Activated T-cell treated with anti-CD3 and anti-CD28 coated beads for 1 hour (primary cell): Measurements from ENCODE around the gene TLCD3A.
"Not testable (repeated sequence)": the region's sequence is repeated elsewhere in the genome, so short reads cannot be mapped to it uniquely, and the experiment has no call there.

ENCODE experiments used
- DNase-seq: peaks from one replicate; pipeline ENCODE4 v3.0.0-alpha.2; 2020; ENCODE audit warnings: low read depth

TLCD3A gene

DNA sequence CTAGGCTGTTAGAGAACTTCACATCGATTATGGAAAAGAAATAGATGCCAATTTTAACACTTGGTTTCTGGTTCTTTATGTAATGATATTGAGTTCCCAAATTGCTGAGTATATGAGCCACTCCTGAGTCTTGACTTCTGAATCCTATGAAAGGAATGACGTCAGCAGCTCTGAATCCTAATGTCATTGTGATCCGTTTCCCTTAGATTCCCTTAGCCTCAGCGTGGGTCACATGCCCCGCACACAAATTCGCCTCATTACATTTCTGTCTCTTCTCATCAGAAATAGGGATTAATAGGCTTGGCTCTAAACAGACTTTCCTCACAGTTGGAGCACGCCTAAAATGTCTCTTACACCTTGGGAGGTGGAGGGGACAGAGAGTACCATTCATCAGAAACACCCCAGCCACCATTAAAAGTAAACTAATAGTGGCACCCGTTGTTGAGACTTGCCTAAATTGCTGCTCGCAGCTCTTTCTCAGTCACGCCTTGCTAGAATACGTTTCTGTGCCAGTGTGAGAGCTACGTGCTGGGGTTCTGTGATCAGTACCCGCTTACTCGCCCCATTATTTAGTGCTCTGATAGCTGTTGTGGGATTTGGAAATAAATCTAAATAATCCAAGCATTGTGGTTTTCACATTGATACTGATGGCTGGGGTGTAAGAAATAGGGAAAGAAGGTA, 56.9 kb downstream of the TLCD3A start:
- DNase-seq = no peak

DNA sequence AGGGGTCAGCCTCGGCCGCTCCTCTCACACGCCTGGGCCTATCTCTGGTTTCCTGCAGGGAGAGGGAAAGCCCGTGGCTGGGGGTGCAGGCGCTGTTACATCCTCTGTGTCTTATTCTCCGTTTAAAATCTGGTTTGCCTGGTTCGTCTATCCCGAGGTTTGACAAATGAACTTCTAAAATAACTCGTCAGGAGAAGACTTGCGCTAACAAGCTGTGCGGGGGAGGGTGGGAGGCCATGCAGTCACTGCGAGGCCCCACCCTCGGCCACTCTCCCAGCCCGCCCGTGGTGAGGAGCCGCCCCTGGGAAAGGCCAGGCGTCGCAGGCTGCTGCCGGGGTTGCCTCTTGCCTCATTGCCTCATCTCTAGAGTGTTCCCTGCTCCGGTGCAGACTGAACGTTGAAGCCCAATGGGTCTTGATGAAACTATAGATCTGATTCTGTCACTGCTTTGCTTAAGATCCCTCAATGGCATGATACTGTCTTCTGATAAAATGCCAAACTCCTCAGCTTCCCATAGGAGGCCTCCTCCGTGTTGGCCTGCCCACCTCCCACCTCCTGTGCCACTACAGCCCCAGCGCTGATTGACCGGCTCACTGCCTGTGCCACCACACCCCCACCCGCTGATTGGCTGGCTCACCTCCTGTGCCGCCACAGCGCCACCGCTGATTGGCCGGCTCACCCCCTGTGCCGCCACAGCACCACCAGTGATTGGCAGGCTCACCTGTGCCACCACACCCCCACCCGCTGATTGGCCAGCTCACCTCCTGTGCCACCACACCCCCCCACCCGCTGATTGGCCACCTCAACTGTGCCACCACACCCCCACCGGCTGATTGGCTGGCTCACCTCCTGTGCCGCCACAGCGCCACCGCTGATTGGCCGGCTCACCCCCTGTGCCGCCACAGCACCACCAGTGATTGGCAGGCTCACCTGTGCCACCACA, 57.8 kb downstream of the TLCD3A start:
- DNase-seq = not testable (repeated sequence)

DNA sequence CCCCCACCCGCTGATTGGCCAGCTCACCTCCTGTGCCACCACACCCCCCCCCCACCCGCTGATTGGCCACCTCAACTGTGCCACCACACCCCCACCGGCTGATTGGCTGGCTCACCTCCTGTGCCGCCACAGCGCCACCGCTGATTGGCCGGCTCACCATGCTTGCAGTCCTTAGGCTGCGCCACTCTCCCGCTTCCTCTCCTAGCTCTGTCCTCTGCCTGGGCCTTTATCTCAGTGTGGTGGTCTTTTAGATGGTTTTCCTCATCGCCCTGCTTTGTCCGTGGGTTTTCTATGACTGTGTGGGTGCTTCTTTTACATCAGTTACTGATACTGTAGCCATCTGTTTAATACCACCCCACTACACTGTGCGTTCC, 58.5 kb downstream of the TLCD3A start:
- DNase-seq = not testable (repeated sequence)

DNA sequence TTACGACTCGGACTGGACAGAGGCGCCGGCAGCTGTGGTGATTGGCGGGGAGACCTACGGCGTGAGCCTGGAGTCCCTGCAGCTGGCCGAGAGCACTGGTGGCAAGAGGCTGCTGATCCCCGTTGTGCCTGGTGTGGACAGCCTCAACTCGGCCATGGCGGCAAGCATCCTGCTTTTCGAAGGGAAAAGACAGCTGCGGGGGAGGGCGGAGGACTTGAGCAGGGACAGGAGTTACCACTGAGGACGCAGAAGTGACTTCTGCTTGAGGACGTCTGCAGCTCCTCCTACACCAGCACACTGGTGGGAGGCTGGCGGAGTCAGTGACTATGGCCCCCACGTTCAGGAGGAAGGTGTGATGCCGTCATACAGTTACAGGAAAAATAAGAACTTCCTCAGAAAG, 59.4 kb downstream of the TLCD3A start:
- DNase-seq = no peak

DNA sequence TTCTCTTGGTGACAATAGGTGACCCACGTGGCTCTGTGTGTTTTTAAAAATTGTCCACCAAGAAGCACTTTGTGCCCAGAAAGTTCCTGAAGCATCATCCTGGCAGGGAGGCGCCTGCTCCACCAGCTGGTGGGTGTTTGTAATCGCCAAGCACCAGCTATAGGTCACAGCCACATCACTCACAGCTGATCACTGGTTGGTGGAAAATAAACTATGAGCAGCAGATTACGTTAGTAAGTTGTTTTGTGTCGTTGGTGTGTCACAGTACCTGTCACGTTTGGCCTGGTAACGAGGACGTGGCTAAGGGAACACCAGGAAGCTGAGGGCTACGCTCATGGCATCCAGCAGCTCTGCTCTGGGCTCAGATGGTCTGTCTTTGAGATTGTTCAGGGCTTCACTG, 59.9 kb downstream of the TLCD3A start:
- DNase-seq = no peak
